HG03159 (cell line): ENCODE measurements around the gene ZFP64.
A peak's percentile ranks its signal among the peaks of the same experiment; 100 is the strongest.
"Not testable (repeated sequence)": the region's sequence is repeated elsewhere in the genome, so short reads cannot be mapped to it uniquely, and the experiment has no call there.

Experiments used
- ATAC-seq: cut with Tn5 transposase; IDR thresholded peaks from one replicate; pipeline ENCODE4 v1.9.1; 2021; ENCODE audit warnings: mild to moderate bottlenecking, moderate library complexity; ENCODE audit not compliant: unreplicated experiment

The ZFP64 gene

GRCh38 chr20:52207020-52207810 lies 15.6 kb upstream of the ZFP64 start:
- no peak for ATAC-seq

- no peak for ATAC-seq
Observed at GRCh38 chr20:52204136-52204535, 12.6 kb upstream of the ZFP64 start.

GRCh38 chr20:52201395-52201794 lies 9.8 kb upstream of the ZFP64 start:
- no peak for ATAC-seq

GRCh38 chr20:52200870-52201269 lies 9.3 kb upstream of the ZFP64 start:
- no peak for ATAC-seq

DNA sequence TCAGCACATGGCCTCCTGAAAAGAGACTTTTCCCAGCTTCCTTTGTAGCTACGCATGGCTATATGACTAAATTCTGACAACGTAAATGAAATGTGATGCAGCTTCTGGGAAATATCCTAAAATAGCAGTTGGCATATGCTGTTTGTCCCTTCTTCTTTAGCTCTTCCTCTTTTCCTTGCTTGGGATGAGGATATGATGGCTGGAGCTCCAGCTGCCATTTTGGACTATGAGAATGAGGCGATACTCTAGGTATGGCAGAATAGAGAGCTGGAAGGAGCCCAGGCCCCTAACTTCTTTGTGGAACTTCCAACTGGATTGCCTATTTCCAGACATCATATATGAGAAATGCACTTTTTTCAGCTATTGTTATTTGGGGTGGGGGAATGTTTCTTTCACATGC lies 5.3 kb upstream of the ZFP64 start:
- ATAC-seq = no peak

DNA sequence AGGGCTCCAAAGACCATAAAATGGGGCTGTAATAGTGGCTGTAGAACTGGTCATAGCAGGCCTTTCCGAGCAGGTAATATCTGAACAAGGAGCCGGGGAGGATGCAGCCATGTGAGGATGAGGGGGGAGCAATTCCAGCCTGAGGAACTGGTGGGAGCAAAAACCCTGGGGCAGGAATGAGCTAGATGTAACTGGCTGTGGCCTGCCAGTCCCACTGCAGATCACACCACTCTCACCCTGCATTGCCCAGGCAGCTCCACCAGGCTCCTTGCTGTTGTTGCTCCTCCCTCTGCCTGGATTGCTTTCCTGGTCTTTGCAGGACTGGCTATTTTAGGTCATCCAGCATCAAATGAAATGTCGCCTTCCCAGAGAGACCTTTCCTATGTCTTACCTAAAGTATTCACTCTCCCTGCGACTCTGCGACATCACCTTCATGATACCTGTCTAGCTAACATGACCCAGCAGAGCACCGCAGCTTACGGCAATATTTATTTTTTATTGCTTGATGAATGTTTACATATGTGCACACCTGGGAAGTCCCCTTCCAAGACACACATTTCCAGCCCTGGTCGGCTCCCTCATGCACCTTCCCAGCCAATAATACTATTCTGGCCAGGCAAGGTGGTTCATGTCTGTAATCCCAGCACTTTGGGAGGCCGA lies 2.4 kb upstream of the ZFP64 start:
- ATAC-seq = no peak

DNA sequence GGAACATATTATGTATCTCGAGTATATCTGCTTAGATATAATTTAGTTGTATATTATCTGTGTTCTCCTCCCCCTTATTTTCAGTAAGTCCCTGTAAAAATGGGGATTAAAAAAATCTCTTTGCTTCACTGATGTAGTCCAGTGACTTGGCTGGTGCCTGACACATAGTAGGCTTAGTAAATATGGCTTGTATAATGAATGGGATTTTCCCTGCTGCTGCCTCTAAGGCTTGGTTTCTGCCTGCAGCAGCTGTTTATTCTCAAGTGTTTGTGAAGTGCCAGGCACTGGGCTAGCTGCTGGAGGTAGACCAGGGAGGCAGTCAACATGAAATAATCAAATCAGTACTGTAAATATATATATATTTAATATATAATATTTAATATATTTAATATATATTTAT lies 1.6 kb upstream of the ZFP64 start:
- ATAC-seq = no peak

- not testable (repeated sequence) for ATAC-seq
Observed at GRCh38 chr20:52192719-52193007, 1.1 kb upstream of the ZFP64 start.

GRCh38 chr20:52191916-52192718 lies 538 bp upstream of the ZFP64 start:
- peak; percentile 48 for ATAC-seq

DNA sequence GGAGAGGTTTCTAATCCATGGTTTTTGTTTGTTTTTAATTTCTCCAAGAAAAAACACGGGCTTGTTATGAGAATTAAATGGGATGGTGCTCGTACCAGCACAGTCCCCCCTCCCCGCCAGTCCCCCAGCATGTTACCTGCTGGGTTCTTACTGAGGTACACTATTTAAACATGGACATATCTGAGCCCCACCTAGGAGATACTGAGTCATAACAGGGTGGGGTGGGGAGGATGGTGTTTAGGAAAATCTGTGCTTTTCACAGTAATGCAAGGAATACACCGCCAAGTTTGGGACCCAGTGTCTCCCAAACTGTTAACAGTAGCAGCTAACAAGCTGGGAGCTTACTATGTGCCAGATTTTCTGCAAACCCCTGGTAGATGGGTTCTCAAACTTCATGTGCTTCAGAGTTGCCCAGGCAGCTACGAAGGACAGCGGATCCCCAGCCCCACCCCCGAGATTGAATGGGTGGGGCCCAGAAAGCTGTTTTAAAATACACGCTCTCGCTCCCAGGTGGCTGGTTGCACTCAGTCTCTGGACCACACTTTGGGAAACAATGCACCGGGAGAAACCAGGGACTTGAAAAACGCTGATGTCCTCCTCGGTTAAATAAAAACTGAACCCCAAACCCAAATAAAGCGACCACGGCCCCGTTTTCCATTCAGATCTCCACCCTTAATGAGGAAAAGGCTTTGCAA lies 995 bp downstream of the ZFP64 start:
- ATAC-seq = peak; percentile 35

GRCh38 chr20:52181766-52182165 lies 9.8 kb downstream of the ZFP64 start:
- ATAC-seq = no peak

DNA sequence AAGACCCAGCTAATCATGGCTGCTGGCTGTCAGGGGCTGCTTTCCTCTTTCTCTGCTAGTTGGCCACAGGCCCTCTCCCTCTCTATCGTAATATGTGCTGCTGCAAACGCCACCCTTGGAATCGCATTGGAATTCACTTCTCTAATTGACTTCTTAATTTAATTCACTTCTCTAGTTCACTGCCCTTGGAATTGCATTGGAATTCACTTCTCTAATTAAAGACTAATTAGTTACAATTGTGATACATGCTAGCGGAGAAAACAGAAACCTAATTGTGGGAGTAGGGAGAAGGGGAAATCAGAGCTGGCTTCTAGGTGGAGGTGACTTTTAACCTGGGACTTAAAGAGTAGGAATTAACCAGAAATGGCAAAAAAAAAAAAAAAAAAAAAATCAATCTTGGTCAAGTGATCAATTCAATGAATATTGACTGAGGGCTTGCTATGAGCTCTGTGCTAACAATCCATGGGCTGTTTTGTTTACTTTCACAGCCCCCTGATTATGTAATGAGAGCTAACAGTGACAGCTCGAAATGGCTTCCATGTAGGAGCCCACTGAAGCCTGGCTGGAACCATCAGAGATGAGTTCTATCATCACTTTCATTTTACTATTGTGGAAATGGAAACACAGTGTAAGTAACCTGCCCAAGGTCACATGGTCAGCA lies 11.3 kb downstream of the ZFP64 start:
- no peak for ATAC-seq

GRCh38 chr20:52179331-52180179 lies 12.0 kb downstream of the ZFP64 start:
- peak; percentile 86 for ATAC-seq

- ATAC-seq = no peak
Observed at GRCh38 chr20:52178691-52179090, 12.9 kb downstream of the ZFP64 start.

- ATAC-seq = no peak
Observed at GRCh38 chr20:52175840-52176239, 15.7 kb downstream of the ZFP64 start.

- ATAC-seq = peak; percentile 86
Observed at GRCh38 chr20:52172392-52173047, 19.1 kb downstream of the ZFP64 start.

GRCh38 chr20:52171025-52171424 lies 20.6 kb downstream of the ZFP64 start:
- no peak for ATAC-seq

DNA sequence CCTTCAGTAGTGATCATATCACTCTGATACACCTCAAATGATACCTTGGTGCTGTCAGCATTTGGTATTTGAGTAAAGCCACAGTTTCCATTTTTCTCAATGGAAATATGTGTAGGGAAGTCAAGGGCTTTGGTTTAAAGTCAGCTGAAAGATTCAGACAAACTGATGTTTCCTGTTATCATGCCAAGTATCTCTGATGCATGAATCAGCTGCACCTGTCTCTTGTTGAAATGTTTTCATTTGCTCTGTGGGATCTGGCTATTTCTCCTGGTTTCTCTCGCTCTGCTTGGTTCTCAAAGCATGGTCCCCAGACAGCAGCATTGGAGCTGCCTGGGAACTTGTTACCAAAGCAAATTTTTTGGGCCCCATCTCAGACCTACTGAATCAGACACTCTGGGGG lies 23.5 kb downstream of the ZFP64 start:
- no peak for ATAC-seq

DNA sequence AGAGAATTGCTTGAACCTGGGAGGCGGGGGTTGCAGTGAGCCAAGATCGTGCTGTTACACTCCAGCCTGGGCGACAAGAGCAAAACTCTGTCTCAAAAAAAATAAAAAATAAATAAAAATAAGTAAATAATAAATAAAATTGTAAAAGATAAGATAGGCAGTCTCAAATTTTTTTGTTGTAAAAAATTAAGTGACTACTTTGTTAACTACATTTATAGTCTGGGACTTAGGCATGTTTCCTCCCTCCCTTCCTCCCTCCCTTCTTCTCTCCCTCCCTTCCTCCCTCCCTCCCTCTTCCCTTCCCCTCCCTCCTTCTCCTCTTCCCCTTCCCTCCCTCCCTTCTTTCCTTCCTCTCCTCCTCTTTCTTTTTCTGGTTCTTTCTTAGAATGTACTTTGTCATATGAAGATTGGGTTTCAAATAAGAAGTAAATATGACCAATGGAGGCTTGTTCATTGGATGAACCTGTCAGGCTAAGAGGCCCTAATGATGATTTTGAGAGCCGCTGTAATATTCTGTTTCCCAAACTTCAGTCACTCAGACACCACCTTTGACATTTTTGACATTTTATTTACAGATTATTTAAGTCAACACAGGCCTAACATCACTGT lies 24.2 kb downstream of the ZFP64 start:
- no peak for ATAC-seq
